IMR-90 (cell line): Measurements from ENCODE around the gene ST6GALNAC4. TPM values are rescaled to one million over a fixed set of nuclear protein-coding genes. Genes with fewer than 3 reads are reported as not detected.

Source experiments
- ATAC-seq: fragments of 200-7000 bp; cut with Tn5 transposase; 2 replicates; pipeline ENCODE4 v1.9.1; 2020; ENCODE audit warnings: low read depth, mild to moderate bottlenecking, moderate library complexity
- BruUV-seq: library from RNA; stranded (reverse); fragments of 400-500 nt; replicated peaks from 2 replicates; lab custom pipeline; 2021; lab: Mats Ljungman, UMichigan
- CTCF ChIA-PET: fragments of 300-600 bp; formaldehyde crosslinking; extraction: SDS; loops from one replicate; lab custom pipeline; 2021; ENCODE audit warnings: antibody characterized with exemption; lab: Yijun Ruan, JAX
- POLR2A ChIA-PET: fragments of 300-600 bp; sonication (Branson Sonifier 250); formaldehyde crosslinking; loops from one replicate; lab custom pipeline; 2022; ENCODE audit warnings: antibody characterized with exemption; ENCODE audit not compliant: unreplicated experiment; lab: Charles Lee
- DNase-seq: peaks from one replicate; pipeline ENCODE4 v3.0.0; 2013
- H2AFZ ChIP-seq: replicated peaks from 2 replicates; pipeline ENCODE3; 2013; ENCODE audit warnings: low read length, mild to moderate bottlenecking; ENCODE audit not compliant: poor library complexity
- H2AK5ac ChIP-seq: 2 replicates; pipeline ENCODE4 v1.6.1; 2013; ENCODE audit warnings: low read depth, low read length, inconsistent platforms
- H2AK9ac ChIP-seq: replicated peaks from 2 replicates; pipeline ENCODE3; 2013; ENCODE audit warnings: mild to moderate bottlenecking, low read depth, low read length, moderate library complexity; ENCODE audit not compliant: poor library complexity
- H2BK120ac ChIP-seq: 2 replicates; pipeline ENCODE4 v1.6.1; 2013; ENCODE audit warnings: low read depth, low read length, inconsistent platforms
- H2BK15ac ChIP-seq: 3 replicates; pipeline ENCODE4 v1.6.1; 2013; ENCODE audit warnings: low read depth, low read length, inconsistent platforms
- H2BK20ac ChIP-seq: 2 replicates; pipeline ENCODE4 v1.6.1; 2013; ENCODE audit warnings: low read depth, mild to moderate bottlenecking, inconsistent platforms, low read length, moderate library complexity
- H2BK5ac ChIP-seq: 2 replicates; pipeline ENCODE4 v1.6.1; 2013; ENCODE audit warnings: mild to moderate bottlenecking, low read depth, low read length, inconsistent platforms; ENCODE audit not compliant: poor library complexity, severe bottlenecking
- H3K14ac ChIP-seq: replicated peaks from 2 replicates; pipeline ENCODE4 v1.6.1; 2013; ENCODE audit warnings: low read depth, low read length, inconsistent platforms
- H3K18ac ChIP-seq: 2 replicates; pipeline ENCODE4 v1.6.1; 2013; ENCODE audit warnings: low read depth, low read length, control low read depth
- H3K23ac ChIP-seq: 2 replicates; pipeline ENCODE4 v1.6.1; 2013; ENCODE audit warnings: low read depth, low read length, inconsistent platforms
- H3K27ac ChIP-seq: 2 replicates; pipeline ENCODE4 v1.5.1; 2013; ENCODE audit warnings: mild to moderate bottlenecking, control low read depth, low read length; ENCODE audit not compliant: insufficient read depth
- H3K27me3 ChIP-seq: 2 replicates; pipeline ENCODE4 v1.6.1; 2013; ENCODE audit warnings: low read length; ENCODE audit not compliant: control insufficient read depth, insufficient read depth
- H3K36me3 ChIP-seq: 2 replicates; pipeline ENCODE4 v1.6.1; 2013; ENCODE audit warnings: low read length, mixed read lengths; ENCODE audit not compliant: control insufficient read depth, insufficient read depth
- H3K4ac ChIP-seq: 2 replicates; pipeline ENCODE4 v1.6.1; 2013; ENCODE audit warnings: low read depth, low read length, inconsistent platforms
- H3K4me1 ChIP-seq: 2 replicates; pipeline ENCODE4 v1.6.1; 2013; ENCODE audit warnings: low read length, mixed read lengths; ENCODE audit not compliant: control insufficient read depth, insufficient read depth
- H3K4me2 ChIP-seq: 2 replicates; pipeline ENCODE4 v1.6.1; 2013; ENCODE audit warnings: low read depth, mild to moderate bottlenecking, control low read depth, low read length, moderate library complexity
- H3K4me3 ChIP-seq: 2 replicates; pipeline ENCODE4 v1.5.1; 2013; ENCODE audit warnings: low read depth, mild to moderate bottlenecking, control low read depth, low read length, moderate library complexity; ENCODE audit not compliant: insufficient read depth
- H3K56ac ChIP-seq: 2 replicates; pipeline ENCODE4 v1.6.1; 2013; ENCODE audit warnings: low read length, inconsistent platforms; ENCODE audit not compliant: insufficient read depth; ENCODE audit errors: extremely low read depth
- H3K79me1 ChIP-seq, 2 experiments: 2 replicates each; pipeline ENCODE4 v1.6.1; 2013; ENCODE audit warnings: low read length in 2 of 2, inconsistent platforms in 1 of 2, low read depth in 1 of 2
- H3K9ac ChIP-seq: 2 replicates; pipeline ENCODE4 v1.6.1; 2013; ENCODE audit warnings: low read depth, low read length, control low read depth
- H3K9me1 ChIP-seq: 2 replicates; pipeline ENCODE4 v1.6.1; 2013; ENCODE audit warnings: low read length, inconsistent platforms; ENCODE audit not compliant: insufficient read depth
- H3K9me3 ChIP-seq: 2 replicates; pipeline ENCODE4 v1.6.1; 2013; ENCODE audit warnings: low read length; ENCODE audit not compliant: control insufficient read depth, insufficient read depth
- H4K20me1 ChIP-seq: 2 replicates; pipeline ENCODE4 v1.6.1; 2013; ENCODE audit warnings: low read length, inconsistent platforms; ENCODE audit not compliant: insufficient read depth
- H4K5ac ChIP-seq: 2 replicates; pipeline ENCODE4 v1.6.1; 2013; ENCODE audit warnings: mild to moderate bottlenecking, low read depth, low read length, control low read depth
- H4K8ac ChIP-seq, 2 experiments: 2 replicates each; pipeline ENCODE4 v1.6.1; 2013; ENCODE audit warnings: low read depth in 2 of 2, low read length in 2 of 2, control low read depth in 1 of 2, inconsistent platforms in 1 of 2
- H4K91ac ChIP-seq: 2 replicates; pipeline ENCODE4 v1.6.1; 2013; ENCODE audit warnings: low read depth, low read length, inconsistent platforms; ENCODE audit not compliant: insufficient read depth
- BHLHE40 ChIP-seq: fragments of 150-350 bp; IDR thresholded peaks from 2 replicates; pipeline ENCODE4 v1.6.1; 2016; ENCODE audit warnings: mild to moderate bottlenecking, low read depth, low read length
- CEBPB ChIP-seq: IDR thresholded peaks from 2 replicates; pipeline ENCODE4 v1.6.1; 2012; ENCODE audit warnings: low read depth, low read length, improper control_type of control experiment
- CHD1 ChIP-seq: IDR thresholded peaks from 2 replicates; pipeline ENCODE4 v1.6.1; 2012; ENCODE audit warnings: low read depth, low read length, improper control_type of control experiment
- CTCF ChIP-seq: conservative IDR thresholded peaks from 2 replicates; pipeline ENCODE4 v1.5.1; 2012; ENCODE audit warnings: mild to moderate bottlenecking, low read depth, low read length, improper control_type of control experiment
- ELK1 ChIP-seq: fragments of 150-350 bp; IDR thresholded peaks from 2 replicates; pipeline ENCODE4 v1.6.1; 2016; ENCODE audit warnings: low read depth, mild to moderate bottlenecking, low read length, moderate library complexity, borderline replicate concordance
- FOS ChIP-seq: fragments of 150-350 bp; IDR thresholded peaks from 2 replicates; pipeline ENCODE4 v1.6.1; 2016; ENCODE audit warnings: low read depth, low read length
- MAFK ChIP-seq: IDR thresholded peaks from 2 replicates; pipeline ENCODE4 v1.6.1; 2012; ENCODE audit warnings: low read depth, low read length, improper control_type of control experiment
- MAZ ChIP-seq: IDR thresholded peaks from 2 replicates; pipeline ENCODE4 v1.6.1; 2012; ENCODE audit warnings: low read depth, mild to moderate bottlenecking, low read length, improper control_type of control experiment, moderate library complexity, borderline replicate concordance
- MXI1 ChIP-seq: IDR thresholded peaks from 2 replicates; pipeline ENCODE4 v1.6.1; 2012; ENCODE audit warnings: low read depth, mild to moderate bottlenecking, low read length, moderate library complexity, borderline replicate concordance
- NFE2L2 ChIP-seq: fragments of 150-350 bp; IDR thresholded peaks from 2 replicates; pipeline ENCODE4 v1.6.1; 2016; ENCODE audit warnings: low read depth, mild to moderate bottlenecking, low read length
- POLR2A ChIP-seq: IDR thresholded peaks from 2 replicates; pipeline ENCODE4 v1.6.1; 2012; ENCODE audit warnings: mild to moderate bottlenecking, low read depth, low read length
- RAD21 ChIP-seq: IDR thresholded peaks from 2 replicates; pipeline ENCODE4 v1.6.1; 2012; ENCODE audit warnings: low read length, improper control_type of control experiment
- RCOR1 ChIP-seq: IDR thresholded peaks from 2 replicates; pipeline ENCODE4 v1.6.1; 2012; ENCODE audit warnings: mild to moderate bottlenecking, low read length, improper control_type of control experiment; ENCODE audit not compliant: insufficient replicate concordance
- RFX5 ChIP-seq: IDR thresholded peaks from 2 replicates; pipeline ENCODE4 v1.8.0; 2012; ENCODE audit warnings: low read depth, mild to moderate bottlenecking, low read length, moderate library complexity
- SMC3 ChIP-seq: fragments of 150-350 bp; IDR thresholded peaks from 2 replicates; pipeline ENCODE4 v1.6.1; 2016; ENCODE audit warnings: low read depth, mild to moderate bottlenecking, antibody characterized with exemption, low read length, moderate library complexity
- USF2 ChIP-seq: fragments of 150-350 bp; IDR thresholded peaks from 2 replicates; pipeline ENCODE4 v1.6.1; 2017; ENCODE audit warnings: mild to moderate bottlenecking, antibody characterized with exemption, low read length, low read depth
- WGBS, 2 experiments: methylation state at CpG; one replicate each; pipeline versions ENCODE4 v1.1.5 to v1.1.7; 2013; ENCODE audit warnings: missing lambda C conversion rate in 2 of 2; ENCODE audit not compliant: insufficient read length in 1 of 2; ENCODE audit errors: extremely low coverage in 2 of 2; 5-methylcytosine and 5-hydroxymethylcytosine counted together
- dilution Hi-C: fragments of 300-500 bp; cut with HindIII; formaldehyde crosslinking; loops from one replicate; pipeline ENCODE4 v1.14.3; 2018; ENCODE audit warnings: low sequenced_read_pairs; ENCODE audit not compliant: unreplicated experiment
- in situ Hi-C: fragments of 300-500 bp; cut with MboI; formaldehyde crosslinking; loops from 3 replicates; pipeline ENCODE4 v1.14.3; 2019; ENCODE audit warnings: low sequenced_read_pairs, inconsistent platforms, mixed read lengths
- intact Hi-C: fragments of 100-400 bp; cut with micrococcal nuclease; formaldehyde crosslinking; loops from 2 replicates; pipeline ENCODE4 v1.10.0; 2022
- polyA plus RNA-seq, 3 experiments: library from polyadenylated mRNA; depleted of rRNA; stranded (reverse); fragments of >200 nt; gene quantifications; 2 replicates each; pipeline ENCODE4 v1.2.3, GENCODE V29; 2012; ENCODE audit warnings: low replicate concordance in 1 of 3
- total RNA-seq: library from RNA; depleted of rRNA; stranded (reverse); fragments of >200 nt; gene quantifications from 2 replicates; pipeline ENCODE4 v1.2.3, GENCODE V29; 2012

The ST6GALNAC4 gene
- total and polyA plus RNA-seq, 2 of the 4 experiments (the other 2 are of a cell fraction): 12.5 to 32.9 TPM

GRCh38 chr9:127884976-127885490 is 31.8 kb downstream of the ST6GALNAC4 start:
- Histone ChIP-seq H3K36me3 (peaks cover 44% of the 10 kb centered on the region), H3K18ac (no peak overlapping the region), H2AFZ (no peak overlapping the region), H2BK20ac (no peak overlapping the region), H3K9ac (no peak overlapping the region), H2AK5ac (no peak overlapping the region), H2BK15ac (no peak overlapping the region), H2BK5ac (no peak overlapping the region), H2BK120ac (no peak overlapping the region), H3K4me2 (no peak overlapping the region), H3K14ac (no peak overlapping the region), H4K20me1 (peaks cover 6% of the 10 kb centered on the region; the same call in 1 of the 2 replicates), H3K56ac (no peak overlapping the region), H3K9me1 (peaks cover 5% of the 10 kb centered on the region), H4K91ac (no peak overlapping the region), H3K9me3 (no peaks in the 10 kb centered on the region), H3K27me3 (no peaks in the 10 kb centered on the region), H2AK9ac (no peak overlapping the region), H3K4me1 (peaks cover 4% of the 10 kb centered on the region), H3K79me1 (peaks cover 0 to 17% of the 10 kb centered on the region in 2 experiments; a peak in 3 of 4 replicates), H3K27ac (no peak overlapping the region), H3K4me3 (no peak overlapping the region), H3K4ac (no peak overlapping the region), H3K23ac (no peak overlapping the region), H4K5ac (no peak overlapping the region), H4K8ac (no peak overlapping the region)
- POLR2A ChIA-PET: no interaction called here
- WGBS, 2 experiments: no CpG with 5 or more reads among the region's 15 CpGs
- DNase-seq (no peak), ATAC-seq (no peak)
- in situ Hi-C loops (no loop called here), dilution Hi-C loops (no loop called here), intact Hi-C loops (no loop called here)
- no TSS peak for BruUV-seq
- TF ChIP-seq RCOR1 (no peak), NFE2L2 (no peak), RAD21 (no peak), USF2 (no peak), BHLHE40 (no peak), CHD1 (no peak), ELK1 (no peak), CTCF (no peak), SMC3 (no peak), FOS (no peak), POLR2A (no peak), RFX5 (no peak), CEBPB (no peak), MXI1 (no peak), MAZ (no peak), MAFK (no peak)
- CTCF ChIA-PET: interaction anchor here (0.6 kb wide), 1 partner anchor 394 kb away, joined by 3 read pairs; no protein-coding TSS in a partner anchor
